Measurements from ENCODE around the gene LRRFIP1. TPM values are rescaled to one million over a fixed set of nuclear protein-coding genes. Genes with fewer than 3 reads are reported as not detected.
A peak's percentile ranks its signal among the peaks of the same experiment; 100 is the strongest.

The LRRFIP1 gene
- total RNA-seq, 1 experiment from 2014 or later: 38.1 TPM

DNA sequence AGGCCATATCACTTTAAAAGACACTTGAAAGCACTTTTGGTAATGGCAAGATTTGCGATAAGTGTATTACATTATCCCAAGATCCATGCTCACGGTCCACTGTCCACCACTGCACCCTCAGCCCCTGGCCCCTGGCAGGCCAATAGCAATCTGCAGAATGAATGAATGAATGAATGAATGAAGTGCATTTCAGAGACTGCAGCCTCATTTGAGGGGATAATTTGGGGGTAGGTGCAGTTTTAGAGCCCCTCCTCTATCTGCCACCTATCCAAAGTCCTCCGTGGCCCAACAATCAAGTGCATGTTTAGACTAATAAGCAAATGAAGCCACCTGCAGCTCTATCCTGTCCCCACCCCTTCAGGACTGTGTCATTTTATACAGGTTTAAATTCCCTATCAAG, 169.9 kb downstream of the LRRFIP1 start:
- in situ Hi-C loops (cut with HindIII; ENCODE audit: low pct_unique_long_range_greater_than_20kb, low sequenced_read_pairs): no loop called here
- DNase-seq (ENCODE audit: low read depth, low spot score): no peak

DNA sequence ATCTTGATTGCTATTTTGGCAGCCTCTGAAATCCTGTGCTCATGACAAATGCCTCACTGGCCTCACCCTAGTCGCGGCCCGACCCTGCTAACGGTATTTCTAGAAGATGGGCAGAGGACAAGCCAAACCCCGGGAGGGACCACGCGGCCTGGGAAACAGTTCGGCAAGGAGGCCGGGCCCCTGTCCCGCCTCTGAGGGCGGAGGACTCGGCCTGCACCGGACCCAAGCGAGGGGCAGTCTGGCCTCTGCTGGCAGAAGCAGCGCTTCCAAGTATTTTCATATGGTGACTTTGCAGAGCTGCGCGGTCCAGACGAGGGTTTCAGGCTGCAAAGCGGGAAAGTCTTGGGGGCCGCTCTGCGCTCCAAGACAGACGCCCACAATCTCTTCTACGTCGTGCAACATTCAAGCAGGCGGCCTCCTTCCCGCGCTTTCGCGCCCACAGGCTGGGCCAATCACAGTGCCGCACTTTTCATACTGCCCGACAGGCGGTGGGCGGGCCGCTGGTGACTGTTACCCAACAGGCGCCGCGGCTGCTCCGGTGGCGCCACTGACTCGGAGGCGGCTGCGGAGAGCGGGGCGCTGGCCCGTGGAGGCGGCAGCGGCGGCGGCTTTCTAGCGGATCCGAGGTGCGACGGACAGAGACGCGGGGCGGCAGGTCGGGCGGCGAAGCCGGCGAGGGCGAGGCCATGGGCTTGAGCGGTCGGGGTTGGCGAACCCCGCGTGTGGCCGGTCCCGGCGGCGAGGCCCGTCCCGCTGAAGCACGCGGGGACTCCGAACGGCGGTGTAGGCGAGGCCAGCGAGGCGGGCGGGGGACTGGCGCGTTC, 171.1 kb downstream of the LRRFIP1 start, which contains the start of gene RBM44:
TSS of gene RBM44 (plus strand) at position 544 of the 824 bp plus-strand sequence. CDS start 14,831 bp downstream, outside the sequence.
- no peak for DNase-seq (ENCODE audit: low read depth, low spot score)
- in situ Hi-C loops (cut with HindIII; ENCODE audit: low pct_unique_long_range_greater_than_20kb, low sequenced_read_pairs): no loop called here

DNA sequence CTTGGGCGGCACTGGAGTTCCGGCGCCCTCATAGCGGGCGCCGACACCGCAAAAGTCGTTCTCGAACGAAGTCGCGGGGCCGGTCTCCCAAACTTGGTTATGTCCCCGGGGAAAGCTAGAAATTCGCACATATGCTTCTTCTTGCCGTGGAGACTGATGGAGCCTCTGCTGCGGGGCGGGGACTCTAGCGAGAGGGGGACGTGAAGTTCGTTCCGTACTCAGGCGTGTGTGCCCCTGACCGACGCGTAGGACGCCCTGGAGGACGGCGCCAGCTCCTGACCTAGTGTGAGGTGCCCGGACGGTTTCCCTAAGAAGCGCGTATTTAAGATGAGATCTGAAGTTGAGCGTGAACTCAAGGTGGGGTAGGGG, 171.7 kb downstream of the LRRFIP1 start:
- no peak for DNase-seq (ENCODE audit: low read depth, low spot score)
- in situ Hi-C loops (cut with HindIII; ENCODE audit: low pct_unique_long_range_greater_than_20kb, low sequenced_read_pairs): no loop called here

DNA sequence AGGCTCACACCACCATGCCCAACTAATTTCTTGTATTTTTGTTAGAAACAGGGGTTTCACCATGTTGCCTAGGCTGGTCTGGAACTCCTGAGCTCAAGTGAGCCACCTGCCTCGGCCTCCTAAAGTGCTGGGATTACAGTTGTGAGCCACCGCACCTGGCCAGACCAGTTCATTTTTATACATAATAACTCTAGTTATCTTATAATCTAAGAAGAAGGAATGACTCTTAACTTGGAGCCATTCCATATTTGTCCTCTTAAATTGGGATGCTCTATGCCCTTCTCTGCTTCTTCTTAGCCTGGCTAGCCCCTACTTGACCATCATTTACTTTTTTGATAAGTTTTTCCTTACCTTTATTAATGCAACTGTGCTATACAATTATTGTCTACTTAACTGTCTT, 174.1 kb downstream of the LRRFIP1 start:
- DNase-seq (ENCODE audit: low read depth, low spot score): no peak
- in situ Hi-C loops (cut with HindIII; ENCODE audit: low pct_unique_long_range_greater_than_20kb, low sequenced_read_pairs): no loop called here

DNA sequence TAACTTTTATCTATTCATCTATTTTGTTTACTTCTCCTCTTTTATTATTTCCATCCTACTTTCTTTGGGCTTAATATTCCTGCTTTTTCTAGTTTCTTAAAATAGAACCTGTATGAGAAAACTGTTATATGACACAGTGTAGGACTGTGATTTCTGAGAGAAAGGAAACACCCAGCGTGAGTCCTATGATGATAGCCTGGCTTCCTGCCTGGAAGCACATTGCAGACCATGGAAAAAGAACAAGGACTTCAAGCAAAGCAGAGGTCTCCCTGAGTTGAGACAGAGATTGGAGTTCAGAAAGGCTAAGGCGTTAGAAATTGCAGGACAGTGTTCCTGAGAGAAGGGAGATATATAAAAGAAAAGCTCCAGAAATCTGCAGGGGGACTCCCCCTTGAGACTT, 178.9 kb downstream of the LRRFIP1 start:
- in situ Hi-C loops (cut with HindIII; ENCODE audit: low pct_unique_long_range_greater_than_20kb, low sequenced_read_pairs): no loop called here
- DNase-seq (ENCODE audit: low read depth, low spot score): peak; percentile 56

DNA sequence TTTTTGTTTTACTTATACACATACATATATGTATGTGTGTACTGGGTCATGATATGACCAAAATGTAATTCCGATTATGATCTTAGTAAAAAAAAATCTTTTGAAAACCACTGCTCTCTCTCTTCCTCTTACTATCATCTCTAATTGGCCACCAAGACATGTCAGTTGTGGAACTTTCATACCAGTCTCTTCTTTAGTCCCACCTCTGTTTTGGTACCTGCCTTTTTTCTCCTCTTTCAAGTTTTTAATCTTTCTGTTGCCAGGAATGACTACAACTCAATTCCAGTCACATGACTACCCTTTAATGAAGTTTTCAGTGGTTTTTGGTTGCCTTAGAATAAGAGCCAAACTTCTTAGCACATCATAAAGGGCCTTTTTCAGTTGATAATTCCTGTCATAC, 188.2 kb downstream of the LRRFIP1 start:
- in situ Hi-C loops (cut with HindIII; ENCODE audit: low pct_unique_long_range_greater_than_20kb, low sequenced_read_pairs): no loop called here
- no peak for DNase-seq (ENCODE audit: low read depth, low spot score)

DNA sequence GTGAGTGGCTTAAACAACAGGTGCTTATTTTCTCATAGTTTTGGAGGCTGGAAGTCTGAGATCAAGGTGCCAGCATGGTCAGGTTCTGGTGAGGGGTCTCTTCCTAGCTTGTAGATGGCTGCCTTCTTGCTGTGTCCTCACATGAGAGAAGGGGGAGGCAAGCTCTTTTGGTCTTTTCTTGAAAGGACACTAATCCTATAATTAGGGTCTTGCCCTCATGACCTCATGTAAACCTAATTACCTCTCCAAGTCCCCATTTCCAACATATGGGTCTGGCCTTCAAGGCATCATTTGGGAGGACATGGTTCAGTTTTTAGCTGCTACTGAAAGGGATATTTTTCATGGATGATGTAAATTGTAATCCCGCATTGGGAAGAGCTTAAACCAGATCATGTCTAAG, 189.1 kb downstream of the LRRFIP1 start:
- in situ Hi-C loops (cut with HindIII; ENCODE audit: low pct_unique_long_range_greater_than_20kb, low sequenced_read_pairs): no loop called here
- no peak for DNase-seq (ENCODE audit: low read depth, low spot score)

DNA sequence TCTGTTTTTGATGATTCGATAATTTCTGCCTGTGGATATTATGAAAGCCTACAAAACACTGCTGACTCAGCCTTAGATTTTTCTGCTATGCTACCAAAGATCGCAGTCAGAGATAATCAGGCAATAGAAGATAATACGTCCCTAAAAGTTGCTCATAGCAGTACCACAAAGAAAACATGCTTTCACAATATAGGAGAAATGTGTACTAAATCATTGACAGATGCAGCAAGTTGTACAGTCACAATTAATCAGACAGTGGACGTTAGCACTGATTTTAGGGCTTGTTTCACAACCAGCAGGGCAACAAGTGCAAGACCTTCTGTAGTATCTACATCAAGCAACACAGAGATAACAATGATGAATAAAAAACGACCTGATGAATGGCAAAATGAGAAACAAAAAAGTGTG, 190.7 kb downstream of the LRRFIP1 start:
- in situ Hi-C loops (cut with HindIII; ENCODE audit: low pct_unique_long_range_greater_than_20kb, low sequenced_read_pairs): no loop called here

DNA sequence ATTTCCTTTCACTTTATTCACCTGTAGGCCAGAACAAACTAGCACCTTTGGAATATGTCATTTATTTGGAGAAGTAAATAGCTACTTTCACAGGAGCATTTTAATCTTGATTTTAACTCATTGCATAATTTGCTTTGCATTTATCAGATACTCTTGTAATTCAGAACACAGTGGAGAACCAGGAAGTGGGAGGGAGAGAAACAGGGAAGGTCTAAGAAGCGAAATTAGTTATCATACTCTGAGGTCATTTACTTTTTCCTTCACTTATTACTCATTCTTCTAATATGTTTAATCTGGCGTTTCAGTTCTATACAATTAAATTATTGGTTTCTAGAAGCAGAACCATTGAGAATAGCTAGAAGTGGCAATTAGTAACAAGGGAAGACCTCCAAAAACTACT, 191.8 kb downstream of the LRRFIP1 start:
- DNase-seq (ENCODE audit: low read depth, low spot score): no peak
- in situ Hi-C loops (cut with HindIII; ENCODE audit: low pct_unique_long_range_greater_than_20kb, low sequenced_read_pairs): no loop called here

More for the DNA sequence above, 190.7 kb downstream of the LRRFIP1 start:
- no peak for DNase-seq (ENCODE audit: low read depth, low spot score)

DNA sequence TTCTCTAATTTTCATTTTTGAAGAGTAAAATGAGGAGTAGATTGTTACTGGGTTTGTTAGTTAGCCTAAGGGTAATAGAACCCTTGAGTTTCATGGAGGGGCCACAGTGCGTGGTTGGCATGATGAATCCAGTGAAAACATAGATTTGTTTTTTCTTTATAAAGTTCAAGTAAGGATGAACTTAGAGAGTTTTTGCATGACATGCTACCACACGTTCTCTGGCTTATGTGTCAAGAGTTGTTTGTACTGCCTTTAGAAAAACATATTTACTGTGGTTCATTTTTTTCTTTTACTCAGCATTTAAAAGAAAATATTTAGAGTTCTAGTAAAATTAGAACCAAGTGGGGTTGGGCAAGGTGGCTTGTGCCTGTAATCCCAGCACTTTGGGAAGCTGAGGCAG, 193.0 kb downstream of the LRRFIP1 start:
- DNase-seq (ENCODE audit: low read depth, low spot score): no peak
- in situ Hi-C loops (cut with HindIII; ENCODE audit: low pct_unique_long_range_greater_than_20kb, low sequenced_read_pairs): no loop called here

DNA sequence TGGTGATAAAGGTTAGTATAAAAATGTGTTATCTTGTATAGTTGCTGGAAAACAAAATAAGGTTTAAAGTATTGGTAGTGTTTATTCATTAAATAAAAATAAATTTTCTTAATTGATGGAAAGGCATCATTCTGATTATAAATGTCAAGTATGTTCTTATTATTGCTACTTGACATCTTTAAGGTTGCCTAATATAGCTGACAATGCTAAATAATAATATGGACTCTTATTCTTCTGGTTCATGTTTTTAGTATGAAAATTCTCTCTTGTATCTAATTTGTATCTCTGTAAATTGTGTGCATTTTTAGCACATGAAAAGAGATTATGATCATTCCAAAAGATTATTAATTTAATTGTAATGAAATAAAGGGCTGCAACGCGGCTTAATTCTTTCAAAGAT, 196.2 kb downstream of the LRRFIP1 start:
- no peak for DNase-seq (ENCODE audit: low read depth, low spot score)
- in situ Hi-C loops (cut with HindIII; ENCODE audit: low pct_unique_long_range_greater_than_20kb, low sequenced_read_pairs): no loop called here

DNA sequence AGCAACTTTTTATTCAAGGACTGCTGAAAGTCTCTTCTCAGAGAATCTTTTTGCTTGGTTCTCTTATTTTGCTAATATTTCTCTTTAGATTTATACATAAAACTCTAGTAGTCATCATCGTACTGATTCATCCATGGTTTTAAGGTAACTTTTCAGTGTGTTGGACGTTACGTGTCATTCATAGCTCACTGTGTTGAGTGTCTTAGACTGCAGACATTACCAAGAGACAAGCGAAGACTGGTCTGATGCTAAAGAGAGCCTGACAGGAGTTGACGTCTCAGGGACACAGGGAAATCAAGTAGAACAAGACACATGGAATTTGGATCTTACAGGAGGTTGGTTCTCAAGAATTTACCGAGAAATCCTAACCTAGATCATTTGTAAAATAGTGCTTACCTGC, 196.7 kb downstream of the LRRFIP1 start:
- in situ Hi-C loops (cut with HindIII; ENCODE audit: low pct_unique_long_range_greater_than_20kb, low sequenced_read_pairs): no loop called here
- DNase-seq (ENCODE audit: low read depth, low spot score): no peak

DNA sequence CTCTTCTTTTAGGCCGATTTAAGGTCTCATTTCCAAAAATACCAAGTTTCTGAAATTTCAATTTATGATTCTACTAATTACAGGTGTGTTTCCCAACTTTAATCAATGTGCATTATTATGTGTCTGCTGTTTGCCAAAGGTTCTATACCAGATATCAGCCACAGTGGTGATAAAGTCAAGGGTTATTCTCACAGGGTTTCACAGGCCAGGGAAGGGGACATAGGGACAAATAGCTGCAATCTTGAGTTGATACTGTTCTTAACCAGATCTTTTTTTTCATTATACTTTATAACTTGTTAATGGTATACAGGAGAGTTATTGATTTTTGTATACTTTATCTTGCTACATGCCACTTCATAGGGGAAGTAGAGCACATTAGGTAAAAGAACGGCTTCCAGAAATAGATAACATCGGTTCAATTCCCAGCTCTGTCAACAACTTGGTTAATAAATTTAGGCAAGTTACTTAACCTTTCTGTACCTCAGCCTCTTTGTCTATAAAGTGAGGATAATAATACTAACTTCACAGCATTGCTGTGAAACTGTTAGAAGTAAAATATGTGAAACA, 200.1 kb downstream of the LRRFIP1 start:
- DNase-seq (ENCODE audit: low read depth, low spot score): no peak
- in situ Hi-C loops (cut with HindIII; ENCODE audit: low pct_unique_long_range_greater_than_20kb, low sequenced_read_pairs): no loop called here

Other genes starting within 250 kb of the LRRFIP1 start
- gene COL6A3, start 213.4 kb upstream of the LRRFIP1 start, total RNA-seq (2014; rRNA removed; shearing (Covaris generic)): 0.05 and 0.11 TPM in 2 replicates
- gene MLPH, start 140.3 kb upstream of the LRRFIP1 start, total RNA-seq (2014; rRNA removed; shearing (Covaris generic)): 82.9 and 92.8 TPM in 2 replicates
- gene PRLH, start 61.0 kb upstream of the LRRFIP1 start, total RNA-seq (2014; rRNA removed; shearing (Covaris generic)): not detected in 2 replicates
- 82.8 and 92.0 TPM in 2 replicates for gene RAB17, start 36.9 kb upstream of the LRRFIP1 start, total RNA-seq (2014; rRNA removed; shearing (Covaris generic))
- 0.29 and 0.45 TPM in 2 replicates for gene RBM44, start 171.2 kb downstream of the LRRFIP1 start, total RNA-seq (2014; rRNA removed; shearing (Covaris generic))
- 0.26 TPM in 1 of 2 replicates, not detected in the other for gene RAMP1, start 232.0 kb downstream of the LRRFIP1 start, total RNA-seq (2014; rRNA removed; shearing (Covaris generic))

Data from SK-MEL-5 (cell line).